GM21526 (cell line): Measurements from ENCODE around the gene KRT40.

Source experiments
- ATAC-seq: cut with Tn5 transposase; IDR thresholded peaks from one replicate; pipeline ENCODE4 v1.9.1; 2021; ENCODE audit warnings: moderate library complexity; ENCODE audit not compliant: unreplicated experiment, low FRiP score

The KRT40 gene

DNA sequence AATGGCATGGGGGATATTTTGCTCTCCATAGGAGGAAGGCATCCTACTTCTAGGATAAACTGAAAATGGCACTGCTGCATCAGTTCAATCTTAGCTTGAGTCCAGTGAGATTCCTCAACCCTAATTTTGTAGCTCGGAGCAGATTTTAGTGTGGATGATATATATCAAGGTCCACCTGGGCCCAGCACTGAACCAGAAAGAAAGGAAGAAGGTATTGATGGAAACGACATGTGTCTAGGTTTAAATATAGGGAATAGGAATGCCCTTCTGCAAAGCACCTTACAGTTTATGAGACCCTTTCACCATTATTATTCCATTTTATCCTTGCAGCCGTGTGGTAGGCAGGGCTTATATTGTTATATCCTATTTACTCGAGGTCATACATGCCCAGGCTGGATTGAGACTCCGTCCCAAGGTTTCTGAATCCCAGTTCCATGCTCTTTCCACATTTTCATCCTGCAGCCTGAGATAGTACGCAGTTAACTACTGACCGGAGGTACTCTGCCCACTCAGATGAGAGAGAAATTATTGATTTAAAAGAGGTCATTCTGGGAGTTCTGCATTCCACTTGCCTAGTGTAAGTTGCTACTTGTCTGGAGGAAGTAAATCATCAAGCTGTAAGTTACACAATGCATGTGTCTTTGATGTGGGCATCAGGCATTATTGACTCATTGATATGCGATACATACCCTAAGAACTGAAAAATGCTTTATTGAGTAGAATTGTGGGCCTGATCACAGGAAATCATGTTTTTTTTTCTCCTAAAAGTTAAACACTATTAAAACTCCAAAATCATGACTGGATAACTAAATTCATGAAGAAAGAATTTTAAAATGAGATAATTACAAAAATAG is 27.5 kb downstream of the KRT40 start:
- no peak for ATAC-seq

GRCh38 chr17:40953881-40954280 is 30.2 kb downstream of the KRT40 start:
- no peak for ATAC-seq

- no peak for ATAC-seq
Measured at GRCh38 chr17:40952661-40953060, 31.5 kb downstream of the KRT40 start.

GRCh38 chr17:40952154-40952553 is 32.0 kb downstream of the KRT40 start:
- ATAC-seq: no peak

GRCh38 chr17:40951011-40951622 is 33.0 kb downstream of the KRT40 start:
- ATAC-seq: no peak

DNA sequence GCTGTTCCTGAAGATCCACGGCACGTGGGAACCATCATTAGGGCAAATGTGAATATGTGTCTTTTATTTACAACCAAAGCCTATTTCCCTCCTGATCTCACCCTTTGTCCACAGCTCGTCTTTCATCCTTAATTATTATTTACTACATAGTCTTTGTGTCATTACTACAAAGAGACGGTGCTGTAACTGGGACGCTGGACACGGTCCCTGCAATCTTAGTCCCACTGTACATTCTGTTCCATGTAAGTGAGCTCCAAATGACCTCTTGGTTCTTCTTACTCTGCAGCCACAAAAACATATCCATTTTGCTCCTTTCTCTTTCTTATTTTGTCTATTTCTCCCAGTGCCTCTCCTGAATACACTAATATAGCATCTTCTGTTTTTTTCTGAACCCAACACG is 34.0 kb downstream of the KRT40 start:
- ATAC-seq: no peak

GRCh38 chr17:40949418-40949817 is 34.7 kb downstream of the KRT40 start:
- no peak for ATAC-seq

- ATAC-seq: no peak
Measured at GRCh38 chr17:40947929-40948328, 36.2 kb downstream of the KRT40 start.

- no peak for ATAC-seq
Measured at GRCh38 chr17:40945414-40945813, 38.7 kb downstream of the KRT40 start.

DNA sequence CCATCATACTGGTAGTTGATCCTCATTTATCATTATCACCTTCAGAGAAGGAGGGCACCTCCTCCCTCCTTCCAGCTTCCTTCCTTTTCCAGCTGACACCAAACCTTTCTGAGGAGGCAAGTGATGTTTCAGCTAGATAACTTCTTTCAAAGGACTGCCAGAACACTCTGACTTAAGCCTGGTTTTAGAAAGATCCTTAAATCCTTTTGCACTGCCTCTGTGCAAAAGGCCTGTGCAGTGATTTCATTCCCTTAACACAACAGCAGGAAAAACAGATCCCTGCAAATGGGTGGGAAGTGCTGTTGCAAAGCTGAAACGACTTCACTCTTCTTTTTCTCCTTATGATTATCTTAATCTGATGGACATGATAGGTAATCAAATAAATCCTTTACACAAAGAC is 39.6 kb downstream of the KRT40 start:
- no peak for ATAC-seq

- no peak for ATAC-seq
Measured at GRCh38 chr17:40942553-40942952, 41.6 kb downstream of the KRT40 start.

- no peak for ATAC-seq
Measured at GRCh38 chr17:40940266-40940665, 43.9 kb downstream of the KRT40 start.

GRCh38 chr17:40938981-40939380 is 45.1 kb downstream of the KRT40 start:
- ATAC-seq: no peak

- ATAC-seq: no peak
Measured at GRCh38 chr17:40937384-40937819, 46.7 kb downstream of the KRT40 start, which contains the start of gene KRT23. KRT23 (minus strand) TSS chr17:40937646; CDS start chr17:40936603, 1,043 bp downstream.

DNA sequence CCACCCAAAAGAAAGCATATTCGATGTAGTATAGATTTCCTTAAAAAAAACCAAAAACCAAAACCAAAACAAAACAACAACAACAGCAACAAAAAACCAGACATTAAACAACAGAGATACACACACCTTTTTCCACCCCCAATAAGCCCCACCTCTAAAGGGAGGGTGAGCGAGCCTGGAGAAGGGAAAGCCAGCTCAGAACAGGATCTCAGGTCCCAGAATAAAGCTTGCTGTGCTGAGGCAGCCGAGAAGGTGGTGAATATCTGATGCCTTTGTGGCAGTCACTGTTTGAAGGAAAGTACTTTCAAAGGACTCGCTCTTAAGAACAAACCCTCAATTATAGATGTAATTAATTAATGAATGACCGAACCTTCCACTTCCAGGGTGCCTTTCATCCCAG is 47.1 kb downstream of the KRT40 start:
- ATAC-seq: no peak

- ATAC-seq: no peak
Measured at GRCh38 chr17:40936437-40936971, 47.6 kb downstream of the KRT40 start.

DNA sequence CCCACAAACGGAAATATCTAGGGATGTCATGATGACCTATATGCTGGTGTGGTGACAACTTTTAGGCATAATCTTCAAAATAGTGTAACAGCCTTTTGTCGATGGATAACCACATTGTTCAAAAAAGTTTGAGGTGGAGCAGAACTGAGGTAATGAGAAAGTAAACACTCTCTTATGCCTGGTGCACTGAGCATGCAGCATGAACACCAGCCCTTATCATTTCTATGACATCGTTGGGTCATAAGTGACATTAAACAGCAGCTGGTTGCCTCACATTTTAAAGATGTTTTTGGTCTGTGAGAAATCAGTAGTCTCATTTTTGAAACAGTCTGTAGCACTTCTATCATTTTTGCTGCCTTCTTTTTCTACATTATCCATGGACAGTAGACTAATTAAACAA is 48.5 kb downstream of the KRT40 start:
- no peak for ATAC-seq

DNA sequence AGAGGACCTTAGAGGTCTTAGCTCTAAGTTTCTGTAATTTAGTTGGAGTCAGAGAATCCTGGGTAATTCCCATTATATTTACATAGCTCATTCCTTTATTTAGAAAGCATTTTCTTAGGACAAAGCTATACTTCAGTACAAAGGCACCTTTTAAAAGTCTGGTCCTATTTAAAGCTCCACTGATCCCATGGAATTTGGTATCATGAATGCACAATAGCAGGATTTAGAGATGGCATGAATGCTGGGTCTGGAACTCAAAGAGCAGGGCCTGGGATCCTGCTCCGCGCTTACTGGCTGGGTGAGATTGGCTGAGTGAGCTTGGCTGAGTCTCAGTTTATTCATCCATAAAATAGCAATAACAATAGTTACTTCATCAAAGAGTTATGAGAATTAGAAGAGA is 51.5 kb downstream of the KRT40 start:
- ATAC-seq: no peak

DNA sequence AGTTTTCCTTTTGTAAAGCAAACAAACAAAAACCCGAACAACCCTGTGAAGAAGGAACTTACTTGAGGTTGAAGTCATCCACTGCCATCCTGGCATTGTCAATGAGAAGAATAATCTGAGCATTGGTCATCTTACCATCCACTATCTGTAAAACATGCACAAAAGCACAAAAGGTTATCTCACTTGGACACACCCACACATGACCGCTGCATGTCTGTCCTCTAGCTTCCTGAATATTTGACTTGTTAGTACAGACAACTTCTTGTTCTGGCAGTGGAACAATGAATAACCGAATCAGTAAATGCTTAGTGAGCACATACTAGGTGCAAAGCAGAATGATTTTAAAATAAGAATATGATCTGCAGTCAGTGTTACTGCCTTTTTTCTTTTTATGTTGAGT is 52.8 kb downstream of the KRT40 start:
- no peak for ATAC-seq
